GM10266 (cell line): ENCODE results near the gene TTC9.

ENCODE experiments used
- DNase-seq: peaks from one replicate; pipeline ENCODE4 v3.0.0; 2012; ENCODE audit errors: extremely low spot score
- CTCF ChIP-seq: IDR thresholded peaks from 2 replicates; pipeline ENCODE4 v1.5.1; 2012; ENCODE audit warnings: mild to moderate bottlenecking, low read depth; ENCODE audit not compliant: control insufficient read depth, insufficient read depth; ENCODE audit errors: missing control alignments

The TTC9 gene

GRCh38 chr14:70646705-70647104 lies 5.0 kb downstream of the TTC9 start:
- no peak for DNase-seq
- no peak for TF ChIP-seq CTCF

GRCh38 chr14:70648346-70648745 lies 6.6 kb downstream of the TTC9 start:
- no peak for TF ChIP-seq CTCF
- no peak for DNase-seq

GRCh38 chr14:70649803-70650202 lies 8.1 kb downstream of the TTC9 start:
- no peak for DNase-seq
- TF ChIP-seq CTCF: no peak

GRCh38 chr14:70651522-70651921 lies 9.8 kb downstream of the TTC9 start:
- TF ChIP-seq CTCF: no peak
- no peak for DNase-seq

- no peak for TF ChIP-seq CTCF
- no peak for DNase-seq
Observed at GRCh38 chr14:70652871-70653270, 11.2 kb downstream of the TTC9 start.

GRCh38 chr14:70653662-70654061 lies 11.9 kb downstream of the TTC9 start:
- no peak for TF ChIP-seq CTCF
- no peak for DNase-seq

- no peak for TF ChIP-seq CTCF
- peak; percentile 39 for DNase-seq
Observed at GRCh38 chr14:70654632-70655031, 12.9 kb downstream of the TTC9 start.
